Caco-2 (cell line): ENCODE results near the gene XKR7. TPM values are rescaled to one million over a fixed set of nuclear protein-coding genes. Genes with fewer than 3 reads are reported as not detected.
"Not testable (repeated sequence)": the region's sequence is repeated elsewhere in the genome, so short reads cannot be mapped to it uniquely, and the experiment has no call there.

Source experiments
- BruUV-seq: library from RNA; stranded (reverse); fragments of 400-500 nt; replicated peaks from 2 replicates; lab custom pipeline; 2021; lab: Mats Ljungman, UMichigan
- CTCF ChIA-PET: fragments of 300-600 bp; sonication (Branson Sonifier 250); formaldehyde crosslinking; loops from one replicate; lab custom pipeline; 2022; ENCODE audit warnings: antibody characterized with exemption; lab: Charles Lee
- POLR2A ChIA-PET: fragments of 300-600 bp; sonication (Branson Sonifier 250); formaldehyde crosslinking; loops from one replicate; lab custom pipeline; 2022; ENCODE audit warnings: antibody characterized with exemption; lab: Charles Lee
- DNase-seq, 2 experiments: peaks; one replicate each; pipeline versions ENCODE4 v3.0.0 to v3.0.0-alpha.2; 2020 to 2022
- H3K27me3 ChIP-seq: replicated peaks from 2 replicates; pipeline ENCODE4 v1.6.0; 2011; ENCODE audit warnings: low read length; ENCODE audit not compliant: control insufficient read depth, insufficient read depth
- H3K36me3 ChIP-seq: 2 replicates; pipeline ENCODE4 v1.5.1; 2011; ENCODE audit warnings: low read length; ENCODE audit not compliant: control insufficient read depth, insufficient read depth
- H3K4me1 ChIP-seq: fragments of 250-450 bp; sonication (Bioruptor Pico); 2 replicates; pipeline ENCODE4 v1.5.1; 2020; ENCODE audit warnings: mild to moderate bottlenecking
- H3K4me3 ChIP-seq: 2 replicates; pipeline ENCODE4 v1.5.1; 2011; ENCODE audit warnings: low read depth, mild to moderate bottlenecking, control low read depth, low read length
- H3K9me3 ChIP-seq: fragments of 250-450 bp; sonication (Bioruptor Pico); 2 replicates; pipeline ENCODE4 v1.5.1; 2020; ENCODE audit warnings: mild to moderate bottlenecking, moderate library complexity
- H3K27ac Mint-ChIP-seq: one replicate; pipeline ENCODE4 v1.8.0; 2022; ENCODE audit warnings: mixed read lengths; ENCODE audit not compliant: unreplicated experiment
- H3K27me3 Mint-ChIP-seq: one replicate; pipeline ENCODE4 v1.8.0; 2022; ENCODE audit warnings: mixed read lengths; ENCODE audit not compliant: insufficient read depth, unreplicated experiment
- H3K36me3 Mint-ChIP-seq: one replicate; pipeline ENCODE4 v1.8.0; 2022; ENCODE audit warnings: mild to moderate bottlenecking, mixed read lengths; ENCODE audit not compliant: insufficient read depth, unreplicated experiment
- H3K4me1 Mint-ChIP-seq: one replicate; pipeline ENCODE4 v1.8.0; 2022; ENCODE audit warnings: low read depth, mixed read lengths; ENCODE audit not compliant: unreplicated experiment
- H3K4me3 Mint-ChIP-seq: one replicate; pipeline ENCODE4 v1.8.0; 2022; ENCODE audit warnings: mild to moderate bottlenecking, moderate library complexity, mixed read lengths; ENCODE audit not compliant: unreplicated experiment
- H3K9me3 Mint-ChIP-seq: one replicate; pipeline ENCODE4 v1.8.0; 2022; ENCODE audit warnings: mixed read lengths; ENCODE audit not compliant: unreplicated experiment
- CTCF ChIP-seq, 2 experiments: fragments of 200-600 bp in 1 of 2; IDR thresholded peaks; 1 replicate in 1 of 2; 2 replicates in 1 of 2; pipeline versions ENCODE4 v1.5.1 to v1.8.0; 2011 to 2022; ENCODE audit warnings: antibody characterized with exemption in 1 of 2, control low read depth in 1 of 2, inconsistent platforms in 1 of 2, low read depth in 1 of 2, low read length in 1 of 2, mild to moderate bottlenecking in 1 of 2, moderate library complexity in 1 of 2; ENCODE audit not compliant: insufficient read depth in 1 of 2, severe bottlenecking in 1 of 2, unreplicated experiment in 1 of 2
- intact Hi-C: fragments of 100-400 bp; cut with micrococcal nuclease; formaldehyde crosslinking; loops from one replicate; pipeline ENCODE4 v1.10.0; 2022; ENCODE audit not compliant: unreplicated experiment
- total RNA-seq: library from RNA; stranded (reverse); gene quantifications from 2 replicates; pipeline ENCODE4 v1.2.3, GENCODE V29; 2022

Gene XKR7
- total RNA-seq, 1 experiment from 2014 or later = not detected

GRCh38 chr20:31919410-31920155 lies 48.4 kb upstream of the XKR7 start:
- H3K4me1 ChIP-seq = peaks cover 5% of the 10 kb centered on the region; the same call in 1 of the 2 replicates
- H3K36me3 ChIP-seq = no peaks in the 10 kb centered on the region
- DNase-seq = peak in 1 of 2 experiments; percentile 31
- H3K9me3 ChIP-seq = no peaks in the 10 kb centered on the region
- Mint-ChIP-seq H3K27me3 (peaks cover 19% of the 10 kb centered on the region), H3K36me3 (no peaks in the 10 kb centered on the region), H3K4me1 (peaks cover 11% of the 10 kb centered on the region), H3K9me3 (no peaks in the 10 kb centered on the region), H3K4me3 (no peak overlapping the region), H3K27ac (no peak overlapping the region)
- no TSS peak for BruUV-seq
- ChIA-PET CTCF (interaction anchor here (1.7 kb wide), 1 partner anchor 67 kb away, joined by 5 read pairs; no protein-coding TSS in a partner anchor), POLR2A (no interaction called here)
- 0 out of 2 replicates have a peak, but pooled peaks cover 3% of the 10 kb centered on the region for H3K27me3 ChIP-seq
- no peak overlapping the region for H3K4me3 ChIP-seq
- intact Hi-C loops = no loop called here
- no peak for TF ChIP-seq CTCF (IDR thresholded peaks at IDR 0.05; ENCODE audit: insufficient read depth in 1 of 2, low read depth in 1 of 2, low read length in 1 of 2, severe bottlenecking in 1 of 2, unreplicated experiment in 1 of 2)

GRCh38 chr20:31920275-31920855 lies 47.6 kb upstream of the XKR7 start:
- POLR2A ChIA-PET = no interaction called here
- Histone ChIP-seq H3K4me3 (no peak overlapping the region), H3K36me3 (no peaks in the 10 kb centered on the region), H3K4me1 (peaks cover 5% of the 10 kb centered on the region; the same call in 1 of the 2 replicates), H3K27me3 (peaks cover 3% of the 10 kb centered on the region; the same call in 1 of the 2 replicates), H3K9me3 (no peaks in the 10 kb centered on the region)
- H3K4me1 Mint-ChIP-seq = peaks cover 11% of the 10 kb centered on the region
- CTCF ChIA-PET = interaction anchor here (0.8 to 1.7 kb wide), 4 partner anchors 32 to 97 kb away, joined by 3 to 5 read pairs (median 5); partner anchors contain the start of gene PDRG1
- peak in 1 of 2 experiments; percentile 49 for DNase-seq
- no peaks in the 10 kb centered on the region for H3K36me3 Mint-ChIP-seq
- no peak overlapping the region for H3K4me3 Mint-ChIP-seq
- H3K27ac Mint-ChIP-seq = no peak overlapping the region
- H3K9me3 Mint-ChIP-seq = no peaks in the 10 kb centered on the region
- intact Hi-C loops = no loop called here
- TF ChIP-seq CTCF (IDR thresholded peaks at IDR 0.05; ENCODE audit: insufficient read depth in 1 of 2, low read depth in 1 of 2, low read length in 1 of 2, severe bottlenecking in 1 of 2, unreplicated experiment in 1 of 2) = no peak
- BruUV-seq = no TSS peak
- peaks cover 19% of the 10 kb centered on the region for H3K27me3 Mint-ChIP-seq

GRCh38 chr20:31921480-31921879 lies 46.5 kb upstream of the XKR7 start:
- H3K27ac Mint-ChIP-seq, H3K27me3 ChIP-seq, H3K4me3 Mint-ChIP-seq, BruUV-seq, POLR2A ChIA-PET, intact Hi-C loops, H3K9me3 ChIP-seq, H3K36me3 Mint-ChIP-seq, H3K9me3 Mint-ChIP-seq, H3K36me3 ChIP-seq, H3K4me3 ChIP-seq, H3K4me1 ChIP-seq, CTCF ChIA-PET: not testable (repeated sequence)
- Mint-ChIP-seq H3K4me1 (peaks cover 11% of the 10 kb centered on the region), H3K27me3 (peaks cover 27% of the 10 kb centered on the region)
- DNase-seq = peak in 1 of 2 experiments; percentile 9
